ENCODE measurements around the gene PRDM5.

PRDM5 gene

GRCh38 chr4:120685756-120686278 lies 236.7 kb downstream of the PRDM5 start:
- Histone ChIP-seq H3K36me3 (no peaks in the 10 kb centered on the region), H3K9me3 (ENCODE audit: severe bottlenecking) (no peaks in the 10 kb centered on the region), H3K27me3 (ENCODE audit: insufficient read depth, low read depth, severe bottlenecking) (no peaks in the 10 kb centered on the region), H3K4me3 (ENCODE audit: low read depth, low read length) (no peak overlapping the region), H3K27ac (no peak overlapping the region)
- DNase-seq, result no peak
- no peak for TF ChIP-seq CTCF (IDR thresholded peaks at IDR 0.05; ENCODE audit: low read depth, low read length)

- DNase-seq, result no peak
- no peak overlapping the region for H3K4me3 ChIP-seq (ENCODE audit: low read depth, low read length)
These were observed 238.5 kb downstream of the PRDM5 start for GRCh38 chr4:120683897-120684540.

GRCh38 chr4:120682981-120683380 lies 239.5 kb downstream of the PRDM5 start:
- no peak for DNase-seq
- Histone ChIP-seq H3K9me3 (ENCODE audit: severe bottlenecking) (no peaks in the 10 kb centered on the region), H3K27ac (no peak overlapping the region), H3K36me3 (no peaks in the 10 kb centered on the region), H3K4me3 (ENCODE audit: low read depth, low read length) (no peak overlapping the region), H3K27me3 (ENCODE audit: insufficient read depth, low read depth, severe bottlenecking) (no peaks in the 10 kb centered on the region)
- no peak for TF ChIP-seq CTCF (IDR thresholded peaks at IDR 0.05; ENCODE audit: low read depth, low read length)

More at GRCh38 chr4:120683897-120684540, 238.5 kb downstream of the PRDM5 start:
- H3K36me3 ChIP-seq, result no peaks in the 10 kb centered on the region
- TF ChIP-seq CTCF (IDR thresholded peaks at IDR 0.05; ENCODE audit: low read depth, low read length), result no peak
- H3K27me3 ChIP-seq (ENCODE audit: insufficient read depth, low read depth, severe bottlenecking), result no peaks in the 10 kb centered on the region
- H3K9me3 ChIP-seq (ENCODE audit: severe bottlenecking), result no peaks in the 10 kb centered on the region
- H3K27ac ChIP-seq, result no peak overlapping the region

GRCh38 chr4:120680647-120681228 lies 241.8 kb downstream of the PRDM5 start:
- H3K9me3 ChIP-seq (ENCODE audit: severe bottlenecking), result no peaks in the 10 kb centered on the region
- TF ChIP-seq CTCF (IDR thresholded peaks at IDR 0.05; ENCODE audit: low read depth, low read length), result no peak
- no peaks in the 10 kb centered on the region for H3K36me3 ChIP-seq
- no peaks in the 10 kb centered on the region for H3K27me3 ChIP-seq (ENCODE audit: insufficient read depth, low read depth, severe bottlenecking)
- DNase-seq, result no peak
- no peak overlapping the region for H3K27ac ChIP-seq
- H3K4me3 ChIP-seq (ENCODE audit: low read depth, low read length), result no peak overlapping the region

GRCh38 chr4:120673696-120674095 lies 248.8 kb downstream of the PRDM5 start:
- no peak for DNase-seq
- no peak for TF ChIP-seq CTCF (IDR thresholded peaks at IDR 0.05; ENCODE audit: low read depth, low read length)
- Histone ChIP-seq H3K9me3 (ENCODE audit: severe bottlenecking) (peaks cover 2% of the 10 kb centered on the region), H3K27ac (no peak overlapping the region), H3K36me3 (no peaks in the 10 kb centered on the region), H3K27me3 (ENCODE audit: insufficient read depth, low read depth, severe bottlenecking) (no peaks in the 10 kb centered on the region), H3K4me3 (ENCODE audit: low read depth, low read length) (no peak overlapping the region)
